Spleen (tissue), 7 donors: Measurements from ENCODE around the gene ZNF701.

ENCODE experiments used
- CTCF ChIP-seq, 11 experiments: fragments of 200-600 bp in 7 of 11; fragments of 450-650 bp in 4 of 11; sonication (generic) in 4 of 11; IDR thresholded peaks in 8 of 11; conservative IDR thresholded peaks in 3 of 11; 1 replicate in 7 of 11; 2 replicates in 4 of 11; pipeline versions ENCODE4 v1.4.0 to v1.8.0; 2016 to 2021; ENCODE audit warnings: antibody characterized with exemption in 11 of 11, inconsistent platforms in 4 of 11, mild to moderate bottlenecking in 1 of 11
- POLR2AphosphoS5 ChIP-seq, 3 donors: sonication (generic); formaldehyde crosslinking; IDR thresholded peaks; one replicate each; pipeline ENCODE4 v1.5.1; 2017; ENCODE audit warnings: antibody characterized with exemption in 3 of 3
- donor health status: DM: no; HTN: no; CAD: no; lungs with moderate emphysema.
- donor health status: DM: no; HTN: no; CAD: no.
- donor health status: DM: no; HTN: no; CAD: no.

- TF ChIP-seq CTCF (IDR thresholded peaks at IDR 0.05 in 8 of 11, conservative IDR thresholded peaks at IDR 0.05 in 3 of 11) (no peak), POLR2AphosphoS5 (IDR thresholded peaks at IDR 0.05) (no peak)
These were observed 46.0 kb upstream of the ZNF701 start for GRCh38 chr19:52524086-52524485.
